ENCODE measurements around the gene FNDC7. TPM values are rescaled to one million over a fixed set of nuclear protein-coding genes. Genes with fewer than 3 reads are reported as not detected.

Gene FNDC7
- total RNA-seq (2013; cell fraction: nucleolus; rRNA removed): not detected in 2 replicates
- total RNA-seq (2014; rRNA removed) (not detected in 2 replicates), total RNA-seq (2014; rRNA removed; fragmentation: Illumina TruSeq; extraction: Trizol) (not detected in 2 replicates), total RNA-seq (2021) (not detected in 2 replicates), polyA plus RNA-seq (2011; rRNA removed) (not detected in 2 replicates), polyA plus RNA-seq (2014; fragmentation: Illumina TruSeq; extraction: Trizol) (0.08 TPM in 1 of 2 replicates, not detected in the other), polyA plus RNA-seq (2014; fragmentation: Nextera tagmentation; extraction: Ambion mirVana) (not detected), polyA plus RNA-seq (2014; rRNA removed) (not detected in 2 replicates), polyA plus RNA-seq (2016; fragmentation: Nextera tagmentation; extraction: Ambion mirVana) (not detected), polyA minus RNA-seq (2011; rRNA and poly(A)+ RNA removed) (not detected in 2 replicates), Bru-seq, nascent RNA (percentile 17 among the genes with signal in this experiment), BruChase-seq, experiment 1, labeled RNA remaining after a 6-hour chase (percentile 40 among the genes with signal in this experiment), BruChase-seq, experiment 2, labeled RNA remaining after a 2-hour chase (percentile 36 among the genes with signal in this experiment)
- polyA plus RNA-seq (2011; ENCODE audit: low read depth): not detected
- polyA plus RNA-seq (2011; cell fraction: cytosol; rRNA removed): not detected in 2 replicates
- polyA plus RNA-seq (2011; cell fraction: nucleus; rRNA removed): 0.07 and 0.16 TPM in 2 replicates
- not detected in 2 replicates for polyA plus RNA-seq (2012)
- not detected in 2 replicates for polyA minus RNA-seq (2011; cell fraction: cytosol; rRNA and poly(A)+ RNA removed)
- polyA minus RNA-seq (2011; cell fraction: nucleus; rRNA and poly(A)+ RNA removed): not detected in 2 replicates
- long read RNA-seq, experiment 1: 0 reads
- long read RNA-seq, experiment 2: 0 reads

GRCh38 chr1:108712606-108713150 is at the start of gene FNDC7:
Gene FNDC7 (plus strand): TSS chr1:108712908. CDS start chr1:108712934, 26 bp downstream.
- no peak within 1 kb of the TSS for H3K4me2 ChIP-seq (ENCODE audit: control insufficient read depth, insufficient read depth)
- in situ Hi-C loops (cut with MboI): no loop called here
- no peaks in the 10 kb centered on the region for H4K20me1 ChIP-seq (ENCODE audit: control insufficient read depth, insufficient read depth)
- WGBS (ENCODE audit: insufficient coverage, insufficient replicate concordance, low lambda C conversion rate, missing lambda C conversion rate): 28% methylated on average over 8 of the region's 9 CpGs
- FAIRE-seq: no peak
- intact Hi-C loops (cut with micrococcal nuclease; ENCODE audit: unreplicated experiment): no loop called here
- no peaks in the 10 kb centered on the region for H3K79me2 ChIP-seq (ENCODE audit: control insufficient read depth, insufficient read depth, low read length)
- SMC1A ChIA-PET (ENCODE audit: uncharacterized antibody, unreplicated experiment): interaction anchor here (1.0 kb wide), 1 partner anchor 41 kb away, joined by 3 read pairs; no protein-coding TSS in a partner anchor
- no peaks in the 10 kb centered on the region; a peak in 2 of 4 replicates for H3K27me3 ChIP-seq (replicated peaks in 1 of 2; ENCODE audit: control insufficient read depth in 2 of 2, insufficient read depth in 2 of 2, low read length in 1 of 2)
- RAD21 ChIA-PET (ENCODE audit: unreplicated experiment): no interaction called here
- CTCF ChIA-PET: no interaction called here
- no peak within 1 kb of the TSS for H3K9ac ChIP-seq (ENCODE audit: control insufficient read depth, insufficient read depth, low read length)
- H2AFZ ChIP-seq (ENCODE audit: control insufficient read depth, low read depth, low read length): no peak within 1 kb of the TSS
- H3K4me3 ChIP-seq: no peak within 1 kb of the TSS
- no peak for DNase-seq (ENCODE audit: low read depth, low spot score)
- ATAC-seq: no peak
- no TSS peak for BruUV-seq (replicated peaks)
- H3K9me3 ChIP-seq (replicated peaks; ENCODE audit: control insufficient read depth, insufficient read depth, low read length): no peaks in the 10 kb centered on the region
- POLR2A ChIA-PET: no interaction called here
- no peak within 1 kb of the TSS for H3K27ac ChIP-seq (ENCODE audit: control insufficient read depth, insufficient read depth)
- H3K4me1 ChIP-seq (ENCODE audit: control insufficient read depth, insufficient read depth, low read length): no peaks in the 10 kb centered on the region
- no peaks in the 10 kb centered on the region for H3K36me3 ChIP-seq (ENCODE audit: control insufficient read depth in 2 of 2, insufficient read depth in 2 of 2, low read length in 1 of 2)
- TF ChIP-seq EP300 (IDR thresholded peaks at IDR 0.05; ENCODE audit: borderline replicate concordance in 1 of 2, control insufficient read depth in 1 of 2, low read depth in 2 of 2, low read length in 2 of 2) (no peak), GATAD2B (conservative IDR thresholded peaks at IDR 0.05; ENCODE audit: low read depth) (no peak), KAT2A (conservative IDR thresholded peaks at IDR 0.05; ENCODE audit: control insufficient read depth, low read depth, low read length) (no peak), PML (IDR thresholded peaks at IDR 0.05; ENCODE audit: low read length) (no peak), SMAD5 (IDR thresholded peaks at IDR 0.05; ENCODE audit: low read depth) (no peak), SMAD1 (IDR thresholded peaks at IDR 0.05; ENCODE audit: low read depth, partially characterized antibody) (no peak), KDM1A (IDR thresholded peaks at IDR 0.05; ENCODE audit: borderline replicate concordance) (no peak), ZSCAN29 (IDR thresholded peaks at IDR 0.05) (no peak), RUNX3 (IDR thresholded peaks at IDR 0.05; ENCODE audit: low read length) (no peak), E2F4 (IDR thresholded peaks at IDR 0.05; ENCODE audit: low read depth, low read length) (no peak), SKIL (IDR thresholded peaks at IDR 0.05; ENCODE audit: low read depth, poor library complexity, severe bottlenecking) (no peak), MTA3 (IDR thresholded peaks at IDR 0.05; ENCODE audit: borderline replicate concordance, low read length) (no peak), NKRF (conservative IDR thresholded peaks at IDR 0.05) (no peak), CEBPB (IDR thresholded peaks at IDR 0.05; ENCODE audit: borderline replicate concordance in 1 of 2, low read depth in 2 of 2, low read length in 2 of 2) (no peak), ZNF384 (IDR thresholded peaks at IDR 0.05; ENCODE audit: borderline replicate concordance, low read depth, low read length) (no peak), MEF2B (IDR thresholded peaks at IDR 0.05; ENCODE audit: partially characterized antibody, poor library complexity, severe bottlenecking) (no peak), FOXK2 (IDR thresholded peaks at IDR 0.05) (no peak)
